Right cardiac atrium (tissue), 5 donors: ENCODE data around the gene SIGLEC15. TPM values are rescaled to one million over a fixed set of nuclear protein-coding genes. Genes with fewer than 3 reads are reported as not detected.
"Not testable (repeated sequence)": the region's sequence is repeated elsewhere in the genome, so short reads cannot be mapped to it uniquely, and the experiment has no call there.

ENCODE experiments used
- ATAC-seq, 2 donors: fragments of 200-7000 bp; cut with Tn5 transposase; one replicate each; pipeline versions ENCODE4 v1.8.0 to v1.9.1; 2020; ENCODE audit warnings: moderate library complexity in 2 of 2, mild to moderate bottlenecking in 1 of 2
- DNase-seq, 3 donors: peaks; one replicate each; pipeline ENCODE4 v3.0.0-alpha.2; 2020
- H3K27ac ChIP-seq: one replicate; pipeline ENCODE4 v1.5.1; 2013; ENCODE audit warnings: mild to moderate bottlenecking, low read length, control low read depth, moderate library complexity
- H3K27me3 ChIP-seq: one replicate; pipeline ENCODE4 v1.6.1; 2013; ENCODE audit not compliant: control insufficient read depth, insufficient read depth
- H3K4me1 ChIP-seq: one replicate; pipeline ENCODE4 v1.6.1; 2013; ENCODE audit warnings: low read length; ENCODE audit not compliant: control insufficient read depth, insufficient read depth
- H3K4me3 ChIP-seq: one replicate; pipeline ENCODE4 v1.5.1; 2013; ENCODE audit warnings: low read length, control low read depth
- H3K9me3 ChIP-seq: one replicate; pipeline ENCODE4 v1.6.1; 2013; ENCODE audit warnings: low read length; ENCODE audit not compliant: control insufficient read depth
- WGBS: extraction: QIAGEN DNeasy Blood & Tissue Kit; methylation state at CpG from one replicate; pipeline ENCODE4 v1.1.7; 2013; 5-methylcytosine and 5-hydroxymethylcytosine counted together
- intact Hi-C, 4 donors: fragments of 100-400 bp; cut with DNase I; formaldehyde crosslinking; loops; one replicate each; pipeline versions ENCODE4 v1.11.0 to v1.14.0; 2022 to 2023
- polyA plus RNA-seq: library from polyadenylated mRNA; stranded (reverse); fragments of 200-250 nt; gene quantifications from one replicate; pipeline ENCODE4 v1.2.3, GENCODE V29; 2013
- total RNA-seq, 4 donors: library from RNA; stranded (reverse); fragmentation: NEBNext Ultra II Directional; extraction: Animal tissue kit (Norgen Biotek cat#: 25700); gene quantifications; one replicate each; pipeline ENCODE4 v1.2.1, GENCODE V29; 2021
- donor health status: healthy with polysubstance abuse.
- donor health status: DM: no; HTN: yes; CAD: no.
- donor health status: DM: no; HTN: no; CAD: no.
- donor health status: DM: no; HTN: yes; CAD: no; lungs with severe emphysema.
- donor health status: DM: yes; HTN: yes; CAD: no.

SIGLEC15 gene
- total and polyA plus RNA-seq, 5 donors = 0.09 to 0.38 (median 0.21) TPM; not detected in 1

GRCh38 chr18:45845410-45845809 is 19.9 kb downstream of the SIGLEC15 start:
- no peaks in the 10 kb centered on the region for H3K4me1 ChIP-seq
- H3K27me3 ChIP-seq = no peaks in the 10 kb centered on the region
- H3K4me3 ChIP-seq = no peak overlapping the region
- intact Hi-C loops = loop anchor here in 1 of 4 donors (10.0 kb wide), 1 partner anchor 131 kb away; no protein-coding TSS in a partner anchor
- DNase-seq (no peak), ATAC-seq (no peak)
- H3K27ac ChIP-seq = no peak overlapping the region
- no peaks in the 10 kb centered on the region for H3K9me3 ChIP-seq
- WGBS = 54% methylated on average over 8 of the region's 8 CpGs

GRCh38 chr18:45847119-45847518 is 21.6 kb downstream of the SIGLEC15 start:
- DNase-seq (no peak), ATAC-seq (no peak)
- Histone ChIP-seq H3K4me3 (no peak overlapping the region), H3K27ac (no peak overlapping the region), H3K27me3 (no peaks in the 10 kb centered on the region), H3K4me1 (no peaks in the 10 kb centered on the region), H3K9me3 (no peaks in the 10 kb centered on the region)
- intact Hi-C loops = loop anchor here in 1 of 4 donors (10.0 kb wide), 1 partner anchor 132 kb away; no protein-coding TSS in a partner anchor
- WGBS = 64% methylated on average over 3 of the region's 3 CpGs

GRCh38 chr18:45848643-45849042 is 23.2 kb downstream of the SIGLEC15 start:
- intact Hi-C loops = loop anchor here in 1 of 4 donors (10.0 kb wide), 1 partner anchor 134 kb away; no protein-coding TSS in a partner anchor

GRCh38 chr18:45849529-45849928 is 24.1 kb downstream of the SIGLEC15 start:
- H3K27ac ChIP-seq = no peak overlapping the region
- no peak for ATAC-seq
- 93% methylated on average over 7 of the region's 7 CpGs for WGBS
- no peaks in the 10 kb centered on the region for H3K27me3 ChIP-seq
- H3K9me3 ChIP-seq = no peaks in the 10 kb centered on the region
- no peaks in the 10 kb centered on the region for H3K4me1 ChIP-seq
- intact Hi-C loops = loop anchor here in 1 of 4 donors (10.0 kb wide), 1 partner anchor 135 kb away; no protein-coding TSS in a partner anchor
- no peak for DNase-seq
- no peak overlapping the region for H3K4me3 ChIP-seq

More at GRCh38 chr18:45848643-45849042, 23.2 kb downstream of the SIGLEC15 start:
- H3K27me3 ChIP-seq, H3K4me1 ChIP-seq, H3K27ac ChIP-seq, DNase-seq, H3K9me3 ChIP-seq, ATAC-seq, H3K4me3 ChIP-seq: not testable (repeated sequence)
- 97% methylated on average over 13 of the region's 13 CpGs for WGBS

GRCh38 chr18:45850021-45850420 is 24.5 kb downstream of the SIGLEC15 start:
- H3K9me3 ChIP-seq = no peaks in the 10 kb centered on the region
- intact Hi-C loops = loop anchor here in 1 of 4 donors (10.0 kb wide), 1 partner anchor 165 kb away; no protein-coding TSS in a partner anchor
- 94% methylated on average over 10 of the region's 10 CpGs for WGBS
- DNase-seq (peak in 1 of 3 donors; percentile 21), ATAC-seq (no peak)
- no peaks in the 10 kb centered on the region for H3K4me1 ChIP-seq
- no peaks in the 10 kb centered on the region for H3K27me3 ChIP-seq
- no peak overlapping the region for H3K4me3 ChIP-seq
- H3K27ac ChIP-seq = no peak overlapping the region

GRCh38 chr18:45851161-45851925 is 25.9 kb downstream of the SIGLEC15 start:
- DNase-seq (peak in 1 of 3 donors; percentile 43), ATAC-seq (peak; percentile 49 to 58)
- H3K27me3 ChIP-seq = no peaks in the 10 kb centered on the region
- H3K9me3 ChIP-seq = no peaks in the 10 kb centered on the region
- no peak overlapping the region for H3K4me3 ChIP-seq
- intact Hi-C loops = loop anchor here in 1 of 4 donors (10.0 kb wide), 1 partner anchor 167 kb away; no protein-coding TSS in a partner anchor
- H3K4me1 ChIP-seq = no peaks in the 10 kb centered on the region
- WGBS = 39% methylated on average over 10 of the region's 10 CpGs
- no peak overlapping the region for H3K27ac ChIP-seq

GRCh38 chr18:45852631-45853030 is 27.2 kb downstream of the SIGLEC15 start:
- intact Hi-C loops = loop anchor here in 1 of 4 donors (10.0 kb wide), 1 partner anchor 168 kb away; no protein-coding TSS in a partner anchor
- no peak for ATAC-seq
- H3K27ac ChIP-seq = no peak overlapping the region
- no peaks in the 10 kb centered on the region for H3K4me1 ChIP-seq
- WGBS = 78% methylated on average over 5 of the region's 5 CpGs
- H3K27me3 ChIP-seq = no peaks in the 10 kb centered on the region
- no peaks in the 10 kb centered on the region for H3K9me3 ChIP-seq
- peak in 1 of 3 donors; percentile 35 for DNase-seq
- no peak overlapping the region for H3K4me3 ChIP-seq

GRCh38 chr18:45854036-45854586 is 28.6 kb downstream of the SIGLEC15 start:
- no peak overlapping the region for H3K4me3 ChIP-seq
- DNase-seq (no peak), ATAC-seq (no peak)
- WGBS = 91% methylated on average over 2 of the region's 2 CpGs
- no peaks in the 10 kb centered on the region for H3K27me3 ChIP-seq
- H3K27ac ChIP-seq = no peak overlapping the region
- intact Hi-C loops = loop anchor here in 1 of 4 donors (10.0 kb wide), 1 partner anchor 169 kb away; no protein-coding TSS in a partner anchor
- H3K9me3 ChIP-seq = no peaks in the 10 kb centered on the region
- H3K4me1 ChIP-seq = no peaks in the 10 kb centered on the region

GRCh38 chr18:45856531-45856930 is 31.1 kb downstream of the SIGLEC15 start:
- Histone ChIP-seq H3K4me3 (no peak overlapping the region), H3K9me3 (no peaks in the 10 kb centered on the region), H3K27ac (no peak overlapping the region), H3K4me1 (no peaks in the 10 kb centered on the region), H3K27me3 (no peaks in the 10 kb centered on the region)
- ATAC-seq = peak in 1 of 2 donors; percentile 71
- no peak for DNase-seq
- intact Hi-C loops = loop anchor here in 1 of 4 donors (10.0 kb wide), 1 partner anchor 172 kb away; no protein-coding TSS in a partner anchor
- WGBS = 73% methylated on average over 4 of the region's 4 CpGs

GRCh38 chr18:45859334-45859733 is 33.9 kb downstream of the SIGLEC15 start:
- WGBS = 98% methylated on average over 3 of the region's 3 CpGs
- H3K9me3 ChIP-seq = no peaks in the 10 kb centered on the region
- intact Hi-C loops = loop anchor here in 1 of 4 donors (10.0 kb wide), 1 partner anchor 175 kb away; no protein-coding TSS in a partner anchor
- no peak overlapping the region for H3K27ac ChIP-seq
- H3K4me1 ChIP-seq = no peaks in the 10 kb centered on the region
- H3K4me3 ChIP-seq = no peak overlapping the region
- DNase-seq (no peak), ATAC-seq (no peak)
- no peaks in the 10 kb centered on the region for H3K27me3 ChIP-seq

GRCh38 chr18:45860492-45860891 is 35.0 kb downstream of the SIGLEC15 start:
- no peak for DNase-seq
- intact Hi-C loops = no loop called here
- WGBS = 97% methylated on average over 4 of the region's 4 CpGs

More at GRCh38 chr18:45860492-45860891, 35.0 kb downstream of the SIGLEC15 start:
- no peak for ATAC-seq
- Histone ChIP-seq H3K4me3 (no peak overlapping the region), H3K27ac (no peak overlapping the region), H3K27me3 (no peaks in the 10 kb centered on the region), H3K9me3 (no peaks in the 10 kb centered on the region), H3K4me1 (no peaks in the 10 kb centered on the region)
